ENCODE results near the gene PHF2.

The PHF2 gene

DNA sequence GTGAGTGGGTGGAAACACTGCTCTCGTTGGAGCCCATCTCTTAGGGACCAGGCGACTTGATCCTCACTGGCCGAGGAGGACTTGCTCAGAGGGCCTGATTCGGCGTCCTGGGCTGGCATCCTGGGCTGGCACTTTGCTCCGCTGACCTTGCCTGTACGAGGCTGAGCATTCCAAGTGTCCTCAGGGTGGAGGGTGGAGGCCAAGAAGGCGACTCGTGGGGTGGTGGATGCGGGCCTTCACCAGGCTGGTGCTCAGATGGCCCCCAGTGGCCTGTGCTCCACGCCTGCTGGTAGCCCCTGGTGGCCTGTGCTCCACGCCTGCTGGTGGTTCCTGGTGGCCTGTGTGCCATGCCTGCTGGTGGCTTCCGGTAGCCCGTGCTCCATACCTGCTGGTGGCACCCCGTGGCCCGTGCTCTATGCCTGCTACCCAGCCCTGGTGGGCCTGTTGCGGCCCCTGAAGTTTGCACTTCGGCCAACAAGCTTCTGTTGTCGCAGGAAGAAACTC lies 42.9 kb downstream of the PHF2 start:
- TF ChIP-seq, protein P1, sequence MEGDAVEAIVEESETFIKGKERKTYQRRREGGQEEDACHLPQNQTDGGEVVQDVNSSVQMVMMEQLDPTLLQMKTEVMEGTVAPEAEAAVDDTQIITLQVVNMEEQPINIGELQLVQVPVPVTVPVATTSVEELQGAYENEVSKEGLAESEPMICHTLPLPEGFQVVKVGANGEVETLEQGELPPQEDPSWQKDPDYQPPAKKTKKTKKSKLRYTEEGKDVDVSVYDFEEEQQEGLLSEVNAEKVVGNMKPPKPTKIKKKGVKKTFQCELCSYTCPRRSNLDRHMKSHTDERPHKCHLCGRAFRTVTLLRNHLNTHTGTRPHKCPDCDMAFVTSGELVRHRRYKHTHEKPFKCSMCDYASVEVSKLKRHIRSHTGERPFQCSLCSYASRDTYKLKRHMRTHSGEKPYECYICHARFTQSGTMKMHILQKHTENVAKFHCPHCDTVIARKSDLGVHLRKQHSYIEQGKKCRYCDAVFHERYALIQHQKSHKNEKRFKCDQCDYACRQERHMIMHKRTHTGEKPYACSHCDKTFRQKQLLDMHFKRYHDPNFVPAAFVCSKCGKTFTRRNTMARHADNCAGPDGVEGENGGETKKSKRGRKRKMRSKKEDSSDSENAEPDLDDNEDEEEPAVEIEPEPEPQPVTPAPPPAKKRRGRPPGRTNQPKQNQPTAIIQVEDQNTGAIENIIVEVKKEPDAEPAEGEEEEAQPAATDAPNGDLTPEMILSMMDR (IDR thresholded peaks at IDR 0.05; ENCODE audit: insufficient read depth, missing control alignments): no peak
- DNase-seq (ENCODE audit: insufficient read length, low spot score) (no peak), FAIRE-seq (no peak)

DNA sequence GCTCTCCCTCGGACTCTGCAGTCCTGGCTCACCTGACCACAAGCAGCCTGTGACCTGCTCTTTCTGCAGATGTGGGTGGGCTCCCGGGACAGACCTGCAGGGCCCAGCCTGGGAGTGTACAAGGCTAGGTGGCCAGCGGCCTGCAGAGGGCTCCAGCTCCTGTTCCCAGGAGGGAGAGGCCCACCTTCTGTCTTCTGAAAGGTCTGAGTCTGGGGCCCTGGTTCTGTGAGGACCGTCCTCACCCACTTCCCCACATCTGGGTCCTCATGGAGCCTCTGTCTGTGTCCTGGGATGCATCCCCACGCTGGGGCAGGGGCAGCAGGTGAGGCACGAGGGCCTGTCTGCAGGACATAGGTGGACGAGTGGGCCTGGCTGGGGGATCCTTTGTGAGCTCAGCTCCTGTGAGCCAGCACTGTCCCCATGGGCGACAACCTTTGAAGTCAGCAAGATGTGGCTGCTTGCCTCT lies 43.7 kb downstream of the PHF2 start:
- DNase-seq (ENCODE audit: insufficient read length, low spot score) (no peak), FAIRE-seq (no peak)
- TF ChIP-seq, protein P1 (IDR thresholded peaks at IDR 0.05; ENCODE audit: insufficient read depth, missing control alignments): no peak

DNA sequence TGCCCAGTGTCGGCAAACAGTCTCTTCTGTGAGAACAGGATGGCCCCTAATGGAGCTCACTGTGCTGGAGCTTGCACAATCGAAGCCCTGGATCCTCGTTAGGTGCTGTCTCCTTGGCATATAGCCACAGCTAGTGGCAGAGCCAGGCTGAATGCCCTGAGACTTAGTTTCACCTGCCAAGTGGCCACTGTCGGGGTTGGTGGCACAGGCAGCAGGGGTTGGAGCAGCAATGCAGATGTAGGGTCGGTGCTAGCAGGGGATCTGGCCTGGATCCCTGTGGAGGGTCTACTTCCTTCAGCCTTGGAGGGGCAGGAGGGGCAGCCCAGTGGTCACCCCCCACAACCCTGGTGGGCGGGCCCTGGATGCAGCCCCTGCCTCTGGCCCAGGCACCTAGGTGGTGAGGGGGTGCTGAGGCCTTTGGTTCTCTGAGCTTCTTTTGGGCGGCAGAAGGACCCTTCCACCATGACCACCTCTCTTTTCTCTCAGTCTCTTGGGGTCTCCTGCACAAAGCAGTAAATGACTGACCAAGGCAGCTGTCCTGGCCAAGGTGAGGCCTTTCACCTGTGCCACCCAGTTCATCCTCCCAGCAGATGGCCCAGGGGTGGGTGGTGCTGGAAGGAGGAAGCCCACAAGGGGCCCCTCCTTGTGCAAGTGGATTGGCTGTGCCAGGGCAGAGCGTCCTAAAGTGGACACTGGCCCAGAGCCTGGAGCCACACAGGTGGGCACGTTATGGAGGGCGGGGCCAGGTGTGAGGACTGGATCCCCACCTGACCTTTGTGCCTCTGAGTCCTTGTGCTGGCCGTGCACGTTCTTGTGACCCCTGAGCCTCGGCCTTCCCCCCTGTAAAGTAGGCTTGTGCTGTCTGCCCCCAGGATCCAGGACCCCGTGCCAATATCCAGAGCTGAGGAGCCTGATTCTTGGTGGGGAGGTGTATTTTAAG lies 44.8 kb downstream of the PHF2 start:
- TF ChIP-seq, protein P1 (IDR thresholded peaks at IDR 0.05; ENCODE audit: insufficient read depth, missing control alignments): no peak
- no peak for DNase-seq (ENCODE audit: insufficient read length, low spot score)
- no peak for FAIRE-seq

DNA sequence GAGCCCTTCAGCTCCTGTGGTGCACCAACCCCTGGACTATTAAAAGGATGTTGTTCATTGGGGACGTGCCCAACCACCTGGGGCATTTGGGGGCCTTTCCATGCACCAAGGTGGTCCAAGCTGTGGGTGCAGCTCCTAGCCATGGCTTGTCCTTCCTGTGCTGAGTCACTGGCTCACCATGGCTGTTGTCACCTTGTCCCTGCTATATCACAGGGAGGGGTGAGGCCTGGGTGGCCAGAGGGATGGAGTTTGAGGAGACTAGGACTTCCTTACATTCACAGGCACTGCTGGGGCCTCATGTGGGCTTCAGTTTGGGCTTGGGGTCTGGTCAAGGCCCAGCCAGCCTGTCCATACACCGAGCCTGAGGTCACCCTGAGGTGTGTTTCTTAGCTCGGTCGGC lies 45.5 kb downstream of the PHF2 start:
- FAIRE-seq (no peak), DNase-seq (ENCODE audit: insufficient read length, low spot score) (no peak)
- TF ChIP-seq, protein P1 (IDR thresholded peaks at IDR 0.05; ENCODE audit: insufficient read depth, missing control alignments): no peak

DNA sequence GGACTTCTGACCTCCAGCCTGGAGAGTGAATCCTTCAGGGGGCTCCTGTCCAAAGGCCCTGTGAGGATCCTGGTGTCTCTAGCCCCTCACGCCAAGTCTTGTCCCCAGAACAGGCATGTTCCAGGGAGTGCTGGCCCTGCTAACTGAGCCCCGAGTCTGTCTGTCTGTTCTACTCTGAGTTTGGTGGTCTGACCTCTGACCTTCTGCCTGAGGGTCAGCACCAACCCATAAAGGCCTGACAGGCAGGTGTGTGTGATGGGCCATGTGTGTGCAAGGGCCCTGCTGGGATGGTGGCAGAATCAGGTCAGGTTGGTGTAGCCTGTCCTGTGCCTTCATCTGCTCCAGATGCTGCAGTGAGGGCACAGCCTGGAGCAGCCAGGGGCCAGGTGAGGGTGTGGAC lies 46.3 kb downstream of the PHF2 start:
- TF ChIP-seq, protein P1 (IDR thresholded peaks at IDR 0.05; ENCODE audit: insufficient read depth, missing control alignments): no peak
- FAIRE-seq (no peak), DNase-seq (ENCODE audit: insufficient read length, low spot score) (no peak)

DNA sequence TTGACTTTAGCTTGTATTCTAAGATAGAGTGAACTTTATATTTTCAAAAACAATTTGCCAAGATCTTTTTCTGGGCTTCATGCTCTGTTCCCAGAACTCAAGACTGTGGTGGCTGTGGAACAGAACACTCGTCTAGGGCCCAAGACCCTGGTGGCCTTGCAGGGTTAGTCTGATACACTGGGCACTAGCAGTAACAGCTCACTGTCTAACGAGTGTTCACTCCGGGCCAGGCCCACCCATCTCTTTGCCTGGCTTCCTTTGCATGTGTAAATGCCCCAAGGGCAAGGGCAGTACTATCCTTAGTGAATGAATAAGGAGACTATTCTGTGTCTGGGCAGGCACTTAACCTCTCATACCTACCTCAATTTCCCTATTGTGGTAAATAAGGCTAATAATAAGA lies 47.4 kb downstream of the PHF2 start:
- TF ChIP-seq, protein P1 (IDR thresholded peaks at IDR 0.05; ENCODE audit: insufficient read depth, missing control alignments): no peak
- DNase-seq (ENCODE audit: insufficient read length, low spot score) (no peak), FAIRE-seq (no peak)

DNA sequence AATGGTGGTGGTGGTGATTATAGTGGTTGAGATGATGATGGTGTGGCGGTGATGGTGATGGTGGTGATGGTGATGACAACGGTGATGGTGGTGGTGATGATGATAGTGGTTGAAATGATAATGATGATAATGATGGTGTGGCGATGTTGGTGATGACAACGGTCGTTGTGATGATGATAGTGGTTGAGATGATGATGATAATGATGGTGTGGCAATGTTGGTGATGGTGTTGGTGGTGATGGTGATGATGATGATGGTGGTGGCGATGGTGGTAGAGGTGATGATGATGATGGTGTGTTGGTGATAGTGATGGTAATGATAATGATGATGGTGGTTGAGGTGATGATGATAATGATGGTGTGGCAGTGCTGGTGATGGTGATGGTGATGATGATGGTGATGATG lies 48.0 kb downstream of the PHF2 start:
- TF ChIP-seq, protein P1 (IDR thresholded peaks at IDR 0.05; ENCODE audit: insufficient read depth, missing control alignments): no peak
- no peak for DNase-seq (ENCODE audit: insufficient read length, low spot score)
- FAIRE-seq: no peak

Data from D721Med (cell line).